Panc1 (cell line): Measurements from ENCODE around the gene USP17L26.
"Not testable (repeated sequence)": the region's sequence is repeated elsewhere in the genome, so short reads cannot be mapped to it uniquely, and the experiment has no call there.

Source experiments
- POLR2AphosphoS5 ChIP-seq: IDR thresholded peaks from 2 replicates; pipeline ENCODE4 v1.6.1; 2012; ENCODE audit warnings: mild to moderate bottlenecking, low read depth, low read length, moderate library complexity
- SIN3A ChIP-seq: IDR thresholded peaks from 2 replicates; pipeline ENCODE4 v1.6.1; 2012; ENCODE audit warnings: low read depth, mild to moderate bottlenecking, low read length, moderate library complexity, borderline replicate concordance; ENCODE audit not compliant: insufficient read depth
- TCF7L2 ChIP-seq: IDR thresholded peaks from 2 replicates; pipeline ENCODE4 v1.6.1; 2011; ENCODE audit warnings: mild to moderate bottlenecking, low read depth, low read length, inconsistent platforms
- TF ChIP-seq, protein P1 (sequence below): fragments of 450-650 bp; IDR thresholded peaks from 2 replicates; pipeline ENCODE4 v1.5.1; 2017; ENCODE audit warnings: mild to moderate bottlenecking

DNA sequence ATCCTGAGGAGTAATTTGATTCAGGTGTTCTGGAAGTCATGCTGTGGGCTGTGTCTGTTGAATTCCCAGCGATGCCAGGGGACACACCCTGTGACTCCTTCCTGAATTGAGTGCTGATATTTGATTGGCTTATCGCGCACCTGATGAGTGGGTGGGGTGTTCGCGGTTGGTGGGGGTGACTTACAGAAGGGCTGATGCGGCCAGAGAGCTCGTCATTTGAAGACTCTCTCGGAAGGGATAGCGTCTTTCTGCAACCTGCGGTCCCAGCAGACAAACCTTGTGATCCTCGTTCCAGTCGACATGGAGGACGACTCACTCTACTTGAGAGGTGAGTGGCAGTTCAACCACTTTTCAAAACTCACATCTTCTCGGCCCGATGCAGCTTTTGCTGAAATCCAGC, 4.6 kb downstream of the USP17L26 start, which contains the start of gene USP17L5:
- TF ChIP-seq, protein P1, sequence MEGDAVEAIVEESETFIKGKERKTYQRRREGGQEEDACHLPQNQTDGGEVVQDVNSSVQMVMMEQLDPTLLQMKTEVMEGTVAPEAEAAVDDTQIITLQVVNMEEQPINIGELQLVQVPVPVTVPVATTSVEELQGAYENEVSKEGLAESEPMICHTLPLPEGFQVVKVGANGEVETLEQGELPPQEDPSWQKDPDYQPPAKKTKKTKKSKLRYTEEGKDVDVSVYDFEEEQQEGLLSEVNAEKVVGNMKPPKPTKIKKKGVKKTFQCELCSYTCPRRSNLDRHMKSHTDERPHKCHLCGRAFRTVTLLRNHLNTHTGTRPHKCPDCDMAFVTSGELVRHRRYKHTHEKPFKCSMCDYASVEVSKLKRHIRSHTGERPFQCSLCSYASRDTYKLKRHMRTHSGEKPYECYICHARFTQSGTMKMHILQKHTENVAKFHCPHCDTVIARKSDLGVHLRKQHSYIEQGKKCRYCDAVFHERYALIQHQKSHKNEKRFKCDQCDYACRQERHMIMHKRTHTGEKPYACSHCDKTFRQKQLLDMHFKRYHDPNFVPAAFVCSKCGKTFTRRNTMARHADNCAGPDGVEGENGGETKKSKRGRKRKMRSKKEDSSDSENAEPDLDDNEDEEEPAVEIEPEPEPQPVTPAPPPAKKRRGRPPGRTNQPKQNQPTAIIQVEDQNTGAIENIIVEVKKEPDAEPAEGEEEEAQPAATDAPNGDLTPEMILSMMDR: not testable (repeated sequence)
- not testable (repeated sequence) for TF ChIP-seq TCF7L2, SIN3A, POLR2AphosphoS5
